Measurements from ENCODE around the gene MAB21L4.

MAB21L4 gene

DNA sequence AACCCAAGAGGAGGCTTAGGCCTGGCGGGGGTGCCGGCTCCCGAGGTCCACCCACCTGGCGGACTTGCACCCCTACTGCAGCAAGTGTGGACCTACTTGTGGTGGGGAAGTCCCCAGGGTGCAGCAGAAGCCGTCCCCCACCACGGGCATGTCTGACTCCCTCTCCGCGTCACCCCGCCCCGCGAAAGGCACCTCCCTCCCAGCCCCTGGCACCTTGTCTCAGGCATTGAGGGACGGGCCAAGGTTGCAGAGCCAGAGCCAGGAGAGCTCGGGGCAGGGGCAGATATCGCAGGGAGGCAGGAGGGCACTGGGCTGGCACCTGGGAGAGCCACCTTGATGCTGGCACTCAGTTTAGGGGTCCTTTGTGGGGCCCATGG lies 29.2 kb upstream of the MAB21L4 start:
- DNase-seq (ENCODE audit: low spot score), result no peak

GRCh38 chr2:240922982-240923537 lies 27.1 kb upstream of the MAB21L4 start:
- DNase-seq (ENCODE audit: low spot score), result no peak

GRCh38 chr2:240922245-240922981 lies 26.5 kb upstream of the MAB21L4 start:
- no peak for DNase-seq (ENCODE audit: low spot score)

- no peak for DNase-seq (ENCODE audit: low spot score)
Observed at GRCh38 chr2:240921995-240922244, 26.0 kb upstream of the MAB21L4 start.

DNA sequence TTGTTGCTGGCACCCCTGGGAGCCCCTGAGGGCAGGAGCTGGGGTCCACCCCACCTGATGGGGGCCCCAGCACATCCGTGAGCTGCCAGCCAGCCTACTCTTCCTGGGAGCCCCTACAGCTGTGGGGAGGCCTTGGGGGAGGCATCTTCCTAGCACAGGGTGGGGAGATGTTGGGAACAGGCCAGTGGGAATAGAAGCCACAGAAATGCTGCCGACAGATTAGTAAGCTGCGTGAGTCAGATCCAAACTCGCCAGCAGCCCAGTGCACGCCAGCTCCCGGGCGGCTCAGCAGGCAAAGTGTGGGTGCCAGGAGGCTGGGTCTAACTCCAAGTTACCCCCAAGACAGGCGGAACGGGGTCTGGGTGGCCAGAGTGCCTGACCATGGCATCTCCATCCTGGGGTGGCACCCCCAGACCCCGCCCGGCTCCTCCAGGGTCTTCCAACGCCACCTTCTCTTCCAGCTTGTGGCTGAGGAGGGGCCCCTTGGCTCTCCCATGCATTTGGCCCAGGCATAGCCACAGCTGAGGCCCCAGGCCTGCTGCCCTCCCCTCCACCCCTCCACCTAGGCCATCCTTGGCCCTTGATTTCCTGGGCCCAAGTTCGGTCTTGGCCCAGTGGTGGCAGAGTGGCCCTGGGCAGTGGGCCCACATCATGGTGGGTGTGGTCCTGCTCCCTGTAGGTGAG lies 25.5 kb upstream of the MAB21L4 start:
- DNase-seq (ENCODE audit: low spot score), result no peak

DNA sequence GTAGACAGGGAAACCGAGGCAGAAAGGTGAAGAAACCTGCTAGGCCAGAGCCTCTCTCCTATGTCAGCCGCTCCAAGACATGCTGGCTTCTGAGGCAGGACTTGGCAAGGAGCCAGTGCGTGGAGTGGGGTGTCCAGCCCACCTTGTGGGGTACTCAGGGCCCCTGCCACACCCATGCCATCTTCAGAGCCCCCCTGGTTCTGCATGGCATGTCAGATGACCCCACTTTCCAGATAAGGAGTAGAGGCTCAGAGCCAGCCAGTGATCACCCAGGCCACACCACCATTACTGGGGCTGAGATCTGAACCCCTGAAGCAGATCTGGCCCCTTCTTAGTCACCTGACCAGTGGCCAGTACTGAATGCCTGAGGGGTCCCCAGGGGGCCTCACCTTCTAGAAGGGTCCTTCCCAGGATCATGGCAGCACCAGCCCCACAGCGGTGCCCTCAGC lies 24.9 kb upstream of the MAB21L4 start:
- no peak for DNase-seq (ENCODE audit: low spot score)

DNA sequence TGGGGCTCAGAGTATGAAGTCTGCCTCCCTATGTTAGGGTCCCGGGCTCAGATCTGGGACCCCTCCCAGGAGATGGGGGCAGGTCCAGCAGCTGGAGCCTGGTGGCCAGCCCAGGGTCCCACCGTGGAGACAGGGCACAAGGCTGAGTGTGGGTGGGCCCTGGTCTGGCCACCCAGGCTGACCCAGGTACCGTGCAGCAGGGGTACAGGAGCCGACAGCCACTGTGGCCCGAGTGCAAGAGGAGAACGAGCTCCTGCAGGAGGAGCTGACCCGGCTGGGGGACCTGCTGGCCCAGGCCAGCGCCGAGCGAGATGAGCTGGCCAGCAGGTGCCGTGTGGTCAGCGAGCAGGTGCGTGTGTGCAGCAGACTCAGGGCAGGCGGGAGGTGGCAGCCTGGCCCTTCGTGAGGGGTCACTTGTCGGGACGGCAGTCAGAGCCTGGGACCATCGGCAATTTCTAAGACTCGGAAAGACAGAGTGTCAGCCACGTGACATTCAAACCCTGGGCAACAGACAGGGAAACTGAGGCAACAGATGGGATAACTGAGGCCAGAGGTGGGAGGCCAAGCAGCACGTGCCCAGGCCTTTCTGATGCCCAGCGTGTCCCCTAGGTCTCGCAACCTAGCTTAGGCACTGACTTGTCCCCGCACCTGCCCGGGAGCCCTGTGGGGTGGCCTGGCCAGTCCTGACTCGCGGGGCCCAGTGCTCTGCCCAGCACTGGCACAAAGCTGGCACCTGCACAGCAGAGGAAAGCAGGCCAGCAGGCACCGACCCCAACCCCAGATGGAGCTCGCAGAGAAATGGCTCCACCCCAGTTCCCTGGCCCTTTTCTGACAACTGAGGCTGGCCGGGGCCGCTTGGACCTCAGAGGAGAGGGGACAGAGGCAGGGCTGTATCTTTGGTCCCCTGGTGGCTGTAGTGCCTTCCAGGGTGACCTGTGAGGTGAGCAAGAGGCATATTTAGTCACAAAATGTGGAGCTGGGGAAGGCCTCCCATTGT lies 24.1 kb upstream of the MAB21L4 start:
- no peak for DNase-seq (ENCODE audit: low spot score)

DNA sequence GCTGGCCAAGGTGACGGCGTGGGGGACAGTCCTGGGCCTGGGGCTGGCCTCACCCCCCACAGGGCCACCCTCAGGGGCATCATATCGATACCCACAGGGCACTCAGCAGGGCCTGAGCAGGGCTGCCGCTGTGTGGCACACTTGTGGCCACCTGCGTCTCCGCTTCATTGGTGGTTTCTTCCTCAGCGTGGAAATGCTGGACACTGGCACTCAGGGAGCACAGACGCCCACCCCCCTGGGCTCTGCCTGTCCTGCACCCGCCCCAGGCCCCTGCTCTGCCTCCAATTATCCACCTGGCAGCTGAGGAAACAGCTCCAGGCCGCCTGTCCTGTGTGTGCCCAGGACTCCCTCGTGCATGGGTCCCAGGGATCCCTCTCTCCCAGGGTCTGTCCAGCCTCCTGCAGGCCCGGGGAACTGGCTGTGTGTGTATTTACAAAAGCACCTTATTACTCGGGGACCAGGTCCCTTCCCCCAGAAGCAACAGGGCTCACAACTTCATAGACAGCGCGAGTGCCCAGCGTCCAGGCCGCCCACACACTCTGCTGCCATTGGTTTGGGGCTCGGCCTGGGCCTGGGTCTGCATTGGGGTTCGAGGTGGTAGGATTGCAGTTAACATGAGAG lies 23.3 kb upstream of the MAB21L4 start:
- no peak for DNase-seq (ENCODE audit: low spot score)

GRCh38 chr2:240918258-240919091 lies 22.5 kb upstream of the MAB21L4 start:
- no peak for DNase-seq (ENCODE audit: low spot score)

GRCh38 chr2:240917684-240918257 lies 21.8 kb upstream of the MAB21L4 start:
- no peak for DNase-seq (ENCODE audit: low spot score)

DNA sequence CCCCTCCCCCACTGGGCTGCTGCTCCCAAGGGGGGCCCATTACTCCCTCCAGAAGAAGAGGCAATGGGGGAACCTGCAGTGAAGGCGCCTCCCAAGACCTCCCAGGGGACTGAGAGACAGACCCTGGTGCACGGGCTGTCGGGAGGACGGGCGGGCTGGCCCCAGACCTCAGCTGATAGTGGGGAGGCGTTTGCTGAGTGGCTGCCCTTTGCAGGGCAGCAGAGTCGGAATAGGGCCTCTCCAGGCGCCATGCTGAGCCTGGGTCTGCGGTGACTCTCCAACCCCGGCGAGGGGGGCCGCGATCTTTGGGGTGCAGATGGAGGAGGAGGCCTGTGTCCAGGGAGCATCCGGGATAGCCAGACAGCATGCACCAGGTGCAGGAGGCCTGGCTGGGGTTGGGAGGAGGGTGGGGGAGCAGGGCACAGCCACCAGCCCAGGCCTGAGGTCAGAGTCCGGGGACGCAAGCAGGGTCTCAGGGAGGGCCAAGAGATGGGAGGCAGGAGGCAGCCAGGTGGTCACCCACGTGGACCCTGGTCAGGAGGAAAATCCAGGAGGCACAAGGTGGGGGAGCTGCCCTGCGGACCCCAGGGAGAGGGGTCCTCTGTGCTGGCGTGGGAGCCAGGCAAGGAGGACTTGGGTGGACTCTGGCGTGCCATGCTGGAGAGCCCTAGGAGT lies 21.2 kb upstream of the MAB21L4 start:
- no peak for DNase-seq (ENCODE audit: low spot score)

DNA sequence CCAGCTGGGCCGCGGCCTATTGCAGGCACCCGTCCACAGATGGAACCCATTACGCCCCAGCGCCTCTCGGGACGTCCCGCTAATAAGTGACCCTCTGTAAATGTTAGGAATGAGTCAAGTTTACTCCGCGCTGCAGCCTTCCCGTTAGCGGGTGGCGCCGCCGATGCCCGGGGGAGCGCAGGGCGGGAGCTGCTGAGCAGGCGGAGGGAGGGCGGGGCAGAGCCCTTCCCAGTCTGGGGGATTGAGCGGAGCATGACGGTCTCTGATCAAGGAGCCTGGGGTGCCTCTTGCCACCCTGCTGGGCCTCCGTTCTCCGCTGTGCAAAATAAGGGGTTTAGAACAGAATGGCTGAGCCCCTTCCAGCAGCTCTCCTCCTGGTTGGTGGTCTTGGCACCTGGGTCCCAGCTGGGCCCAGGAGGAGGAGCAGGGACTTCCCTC lies 20.6 kb upstream of the MAB21L4 start:
- DNase-seq (ENCODE audit: low spot score), result no peak

GRCh38 chr2:240915526-240916341 lies 19.8 kb upstream of the MAB21L4 start:
- no peak for DNase-seq (ENCODE audit: low spot score)

GRCh38 chr2:240914645-240915525 lies 18.9 kb upstream of the MAB21L4 start:
- no peak for DNase-seq (ENCODE audit: low spot score)

DNA sequence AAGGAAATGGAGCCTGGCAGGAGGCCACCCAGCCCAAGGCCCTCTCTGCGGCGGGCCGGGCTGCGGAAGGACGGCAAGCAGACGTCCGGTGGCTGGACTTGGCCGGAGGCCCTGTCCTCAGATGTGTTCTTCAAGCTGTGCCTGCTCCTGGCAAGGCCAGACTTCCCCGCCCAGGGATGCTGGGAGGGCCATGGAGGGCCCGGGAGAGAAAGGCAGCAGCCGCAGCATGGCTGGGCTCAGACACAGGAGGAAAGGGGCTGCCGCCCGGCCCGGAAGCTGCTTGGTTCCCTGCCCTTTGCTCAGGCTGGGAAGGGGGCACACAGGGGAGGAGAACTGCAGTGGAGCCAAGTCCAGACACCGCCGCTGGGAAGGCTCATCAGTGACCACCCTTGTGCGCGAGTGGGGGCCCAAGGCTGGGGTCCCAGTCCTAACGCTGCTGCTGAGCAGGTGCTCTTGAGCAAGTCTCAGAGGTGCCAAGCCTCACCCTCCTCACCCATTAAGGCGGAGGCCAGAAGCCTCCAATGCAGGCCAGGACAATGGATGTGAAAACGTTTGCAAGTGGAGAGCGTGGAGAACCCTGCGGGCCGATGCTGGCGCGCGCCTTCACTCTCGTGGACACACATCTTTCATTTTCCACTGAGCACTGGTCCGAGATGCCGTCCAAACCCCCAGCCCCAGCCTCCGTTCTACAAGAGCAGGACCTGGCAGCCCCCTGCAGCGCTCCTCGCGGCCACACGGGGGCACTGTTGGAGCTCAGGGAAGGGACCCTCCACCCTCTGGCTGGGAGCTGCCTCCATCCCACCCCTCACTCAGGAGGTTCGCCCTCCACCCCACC lies 18.1 kb upstream of the MAB21L4 start:
- peak; percentile 91 for DNase-seq (ENCODE audit: low spot score)

- DNase-seq (ENCODE audit: low spot score), result no peak
Observed at GRCh38 chr2:240912878-240913809, 17.2 kb upstream of the MAB21L4 start.

Measured in HuH-7 (cell line).